HG02884 (cell line): Measurements from ENCODE around the gene SGCA.

Experiments used
- ATAC-seq: cut with Tn5 transposase; IDR thresholded peaks from one replicate; pipeline ENCODE4 v1.9.1; 2021; ENCODE audit warnings: mild to moderate bottlenecking, moderate library complexity; ENCODE audit not compliant: unreplicated experiment

SGCA gene

DNA sequence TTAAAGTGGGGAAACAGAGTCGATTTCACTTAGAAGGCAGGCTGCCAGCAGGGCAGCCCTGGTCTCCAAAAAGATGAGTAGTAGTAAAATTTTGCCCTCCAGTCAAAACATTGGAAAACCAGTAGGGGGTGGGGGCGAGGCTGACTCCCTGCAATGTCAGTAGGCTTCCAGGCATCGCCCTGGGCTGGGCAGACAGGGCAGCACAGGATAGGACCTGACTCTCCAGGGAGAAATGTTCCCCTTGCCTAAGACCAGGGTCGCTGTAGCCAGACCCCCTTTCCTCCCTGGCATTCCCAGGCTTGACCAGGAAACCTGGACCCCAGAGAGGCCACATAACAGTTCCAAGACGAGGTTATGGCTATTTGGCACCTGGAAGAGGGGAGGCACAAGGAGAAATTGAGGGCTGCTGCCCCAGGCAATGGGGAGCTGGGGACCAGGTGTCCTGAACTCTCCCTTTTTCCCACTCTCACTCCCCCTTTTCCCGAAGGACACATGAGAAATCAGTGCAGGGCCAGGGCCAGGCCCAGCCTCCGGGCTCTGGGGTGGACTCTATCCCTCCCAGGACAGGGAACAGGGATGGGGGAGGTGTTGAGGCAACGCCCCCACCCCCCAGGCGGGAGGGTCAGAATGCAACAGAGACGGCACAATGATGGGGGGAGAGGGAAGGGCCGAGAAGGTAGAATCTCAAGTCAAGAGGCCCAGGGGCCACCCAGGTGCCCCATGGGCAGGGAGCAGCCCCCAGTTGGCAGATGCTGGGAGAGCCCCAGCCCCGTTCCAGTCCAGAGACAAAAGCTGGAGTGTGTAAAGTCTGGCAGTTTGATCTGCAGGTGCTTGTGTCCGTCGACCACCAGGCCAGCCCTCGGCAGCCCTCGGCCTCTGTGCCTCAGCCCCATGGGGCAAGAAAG is 31.3 kb upstream of the SGCA start:
- ATAC-seq: no peak

DNA sequence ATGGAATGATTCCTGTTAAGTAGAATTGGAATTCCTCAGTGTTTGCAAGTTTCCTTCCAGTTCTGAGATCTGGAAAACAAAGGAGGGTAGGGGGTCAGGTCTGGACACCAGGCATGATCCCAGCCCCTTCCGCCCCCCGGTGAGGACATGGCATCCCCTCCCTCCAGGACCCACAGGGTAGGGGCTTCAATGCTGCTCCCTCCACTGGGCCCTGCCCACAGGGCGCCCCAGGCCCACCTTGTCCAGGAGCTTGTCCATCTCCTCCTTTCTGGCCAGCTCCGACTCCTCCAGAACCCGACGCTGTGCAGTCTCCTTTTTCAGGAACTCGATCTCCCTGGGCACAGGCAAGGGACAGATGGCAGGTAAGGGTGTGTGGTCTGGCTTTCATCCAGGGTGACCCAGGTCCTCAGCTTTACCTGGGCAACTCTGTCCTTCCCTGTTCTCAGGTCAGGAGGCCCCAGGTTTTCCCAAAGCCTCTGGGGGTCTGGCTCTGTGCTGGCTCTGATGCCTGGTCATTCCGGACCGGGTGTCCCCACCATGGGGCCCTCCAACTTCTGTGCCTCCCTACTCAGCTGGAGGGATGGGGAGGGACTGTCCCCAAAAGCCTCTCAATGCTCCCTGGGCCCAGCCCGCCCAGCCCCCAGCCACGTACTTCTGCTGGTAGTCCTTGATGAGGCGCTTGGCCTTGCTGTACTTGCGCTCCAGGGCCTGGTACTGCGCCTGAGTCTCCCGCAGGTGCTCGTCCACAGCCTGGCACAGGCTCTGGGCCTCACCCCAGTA is 30.3 kb upstream of the SGCA start:
- no peak for ATAC-seq

DNA sequence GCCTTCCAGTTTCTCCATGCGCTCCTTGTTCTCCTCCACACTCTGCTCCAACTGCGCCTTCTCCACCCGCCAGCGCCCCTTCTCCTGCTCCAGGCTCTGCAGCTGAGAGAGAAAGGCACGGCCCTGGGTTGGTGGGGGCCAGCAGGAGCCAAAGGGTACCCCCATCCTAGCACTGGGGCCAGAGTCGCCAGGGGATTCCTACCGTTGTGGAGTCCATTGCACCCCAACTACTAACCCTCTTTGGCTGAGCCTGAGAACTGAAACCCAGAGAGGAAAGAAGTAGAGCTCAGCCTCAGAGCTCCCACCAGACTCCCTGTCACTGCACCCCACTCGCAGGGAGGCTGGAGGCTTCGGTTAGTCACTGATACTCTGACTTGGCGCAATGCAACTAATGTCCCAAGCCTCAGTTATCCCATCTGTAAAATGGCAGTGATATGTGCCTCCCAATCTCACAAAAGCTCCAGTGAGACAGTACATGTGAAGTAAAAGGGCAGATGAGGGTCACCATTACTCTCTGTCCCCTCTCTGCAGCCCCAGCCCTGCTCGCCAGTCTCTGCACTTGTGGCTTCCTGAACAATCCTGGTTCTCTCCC is 29.6 kb upstream of the SGCA start:
- no peak for ATAC-seq

DNA sequence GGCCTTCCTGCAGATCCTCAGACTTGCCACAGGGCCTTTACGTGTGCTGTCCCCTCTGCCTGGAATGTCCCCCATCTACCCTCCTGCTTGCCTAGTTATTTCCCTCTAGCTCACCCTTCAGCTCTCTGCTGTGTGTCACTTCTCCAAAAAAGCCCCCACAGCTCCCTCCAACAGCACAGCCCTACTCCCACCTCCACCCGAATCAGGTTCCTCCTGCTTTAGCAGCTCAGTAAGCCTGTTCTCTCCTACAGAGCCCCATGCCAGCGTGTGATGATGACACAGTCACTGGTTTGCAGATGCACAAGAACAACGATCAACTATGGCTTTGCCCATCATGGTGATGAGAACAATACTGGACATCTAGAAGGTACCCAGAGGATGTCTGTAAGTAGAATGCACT is 28.8 kb upstream of the SGCA start:
- no peak for ATAC-seq

DNA sequence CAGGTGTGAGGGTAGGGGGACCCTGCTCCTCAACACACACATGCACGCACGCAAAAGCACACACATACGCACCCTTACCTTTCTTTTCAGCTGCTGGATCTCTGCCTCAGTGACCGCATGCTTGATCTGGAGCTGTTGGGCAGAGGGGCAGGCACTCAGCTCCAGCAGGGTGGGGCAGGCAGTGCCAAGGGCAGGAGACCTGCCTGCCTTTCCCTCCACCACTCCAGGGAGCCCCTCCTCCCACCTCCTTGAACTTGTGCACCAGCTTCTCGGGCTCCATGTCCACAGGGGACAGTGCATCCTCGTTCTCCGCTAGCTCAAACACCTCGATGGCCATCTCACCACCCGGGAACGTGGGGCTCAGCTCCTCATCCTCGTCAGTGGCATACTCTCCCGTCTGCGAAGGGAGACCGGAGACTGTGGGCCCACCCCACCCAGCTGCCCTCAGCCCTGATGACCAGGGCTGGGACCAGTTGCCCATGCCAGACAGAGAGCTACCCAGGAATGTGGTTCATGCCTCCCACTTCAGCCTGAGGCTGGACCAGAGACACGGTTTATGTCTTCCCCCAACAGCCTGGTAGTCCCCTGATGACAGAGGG is 26.5 kb upstream of the SGCA start:
- ATAC-seq: no peak

DNA sequence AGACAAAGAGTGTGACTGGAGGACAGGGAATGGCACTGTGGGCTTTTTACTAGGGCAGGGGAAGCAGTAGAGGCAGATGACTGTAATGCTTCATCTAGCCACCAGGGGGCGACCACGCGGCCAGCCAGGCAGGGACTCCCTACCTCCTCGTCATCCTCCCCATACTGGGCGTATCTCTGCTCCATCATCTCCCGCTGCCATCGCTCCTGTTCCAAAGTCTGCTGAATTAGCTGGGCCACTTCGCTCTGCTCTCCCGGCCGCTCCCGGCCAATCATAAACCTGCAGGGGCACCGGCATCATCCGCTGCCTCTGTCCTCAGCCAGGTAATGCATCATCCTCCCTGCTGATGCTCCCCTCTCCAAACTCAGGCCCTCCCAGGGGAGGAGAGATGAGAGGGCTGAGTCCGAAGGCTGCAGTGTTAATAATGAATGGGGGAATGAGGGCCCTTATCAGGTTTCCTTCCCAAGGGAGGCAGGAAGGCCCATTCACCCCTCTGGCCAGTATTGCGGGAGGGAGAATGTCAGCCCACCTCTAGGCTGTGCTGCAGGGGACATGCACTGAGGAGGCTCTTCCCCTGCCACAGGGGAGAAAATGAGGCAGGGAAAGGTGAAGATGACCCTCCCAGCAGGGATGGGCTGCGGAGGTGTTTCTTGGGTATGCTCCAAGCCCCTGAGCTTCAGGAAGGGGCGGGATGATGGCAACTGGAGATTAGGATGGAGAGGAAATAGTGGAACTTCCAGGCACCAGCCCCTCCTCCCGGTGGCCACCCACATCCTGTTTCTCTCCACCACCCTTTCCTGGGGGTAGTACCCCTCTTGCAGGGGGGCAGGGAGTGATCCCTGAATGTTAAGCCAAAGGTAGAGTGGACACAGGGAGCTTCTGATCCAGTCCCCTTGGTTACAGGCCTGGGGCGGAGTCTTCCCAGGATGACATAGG is 25.6 kb upstream of the SGCA start:
- no peak for ATAC-seq

DNA sequence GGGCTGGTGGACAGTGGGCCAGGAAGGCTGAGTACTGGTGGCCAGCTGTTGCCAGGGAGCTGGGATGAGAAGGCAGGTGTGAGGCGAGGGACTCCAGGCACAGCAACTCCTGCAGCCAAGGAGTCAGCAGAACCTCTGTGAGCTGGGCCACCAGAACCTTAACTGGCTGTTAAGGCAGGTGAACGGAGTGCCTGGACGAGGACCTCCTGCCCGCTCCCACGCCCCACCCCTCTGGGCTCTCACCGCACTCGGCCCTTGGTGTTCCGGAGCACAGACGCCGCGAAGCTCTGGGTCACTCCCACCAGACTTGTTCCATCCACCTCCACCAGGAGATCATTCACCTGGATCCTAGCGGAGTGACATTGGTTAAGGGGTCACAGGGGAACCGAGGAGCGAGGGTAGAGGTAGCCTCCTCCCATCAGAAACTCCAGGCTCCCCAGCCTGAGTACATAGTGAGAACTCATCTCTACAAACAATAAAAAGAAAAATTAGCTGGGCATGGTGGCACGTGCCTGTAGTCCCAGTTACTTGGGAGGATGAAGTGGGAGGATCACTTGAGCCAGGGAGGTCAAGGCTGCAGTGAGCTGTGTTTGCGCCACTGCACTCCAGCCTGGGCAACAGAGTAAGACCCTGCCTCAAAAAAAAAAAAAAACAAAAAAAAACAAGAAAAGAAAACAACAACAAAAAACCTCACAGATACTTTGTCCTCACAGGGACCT is 24.6 kb upstream of the SGCA start:
- ATAC-seq: no peak

DNA sequence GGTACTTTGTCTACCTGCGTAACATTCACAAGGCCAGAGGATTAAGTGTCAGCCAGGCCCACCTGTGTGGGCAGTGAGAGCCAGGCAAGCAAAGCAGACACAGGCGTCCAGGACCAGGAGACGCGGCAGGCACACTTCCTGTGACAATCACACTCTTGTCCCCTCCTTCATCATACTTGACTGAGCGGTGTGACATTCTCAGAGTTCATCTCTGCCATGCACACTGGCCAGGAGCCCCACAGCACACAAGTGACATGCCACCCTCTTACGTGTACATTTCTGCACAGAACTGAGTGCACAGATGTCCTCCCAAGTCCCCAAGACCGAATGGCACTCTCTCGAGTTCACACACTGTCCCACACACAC is 24.1 kb upstream of the SGCA start:
- no peak for ATAC-seq

DNA sequence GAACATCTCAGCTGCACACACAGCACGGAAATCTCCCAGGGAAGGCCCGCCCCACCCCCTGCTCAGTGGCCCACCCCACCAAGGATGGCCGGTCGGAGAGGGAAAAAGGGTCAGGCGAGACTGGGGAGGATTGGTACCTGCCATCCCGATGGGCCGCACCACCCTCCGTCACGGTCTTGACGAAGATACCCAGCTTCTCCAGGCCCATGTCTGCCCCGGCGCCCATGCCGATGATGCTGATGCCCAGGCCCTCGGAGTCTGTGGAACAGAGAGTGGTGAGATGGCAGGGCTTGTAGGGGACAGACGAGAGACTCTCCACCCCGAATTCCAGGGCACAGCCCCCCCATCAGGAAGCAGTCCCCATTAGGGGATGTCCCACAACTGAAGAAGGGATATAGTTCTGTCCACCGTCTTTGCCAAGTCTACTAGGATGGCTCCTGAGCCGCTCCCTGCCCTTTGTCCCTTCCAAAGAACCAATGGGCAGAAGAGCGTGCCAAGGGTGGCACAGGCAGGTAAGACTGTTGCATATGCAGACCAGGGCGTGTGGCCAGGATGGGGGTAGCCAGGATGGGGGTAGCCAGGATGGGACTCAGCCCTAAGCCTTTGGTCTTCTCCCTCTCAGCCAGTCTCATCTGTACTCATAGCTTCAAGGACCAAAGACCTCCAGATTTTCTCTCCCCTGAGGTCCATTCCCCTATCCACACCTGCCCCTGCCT is 22.2 kb upstream of the SGCA start:
- no peak for ATAC-seq

DNA sequence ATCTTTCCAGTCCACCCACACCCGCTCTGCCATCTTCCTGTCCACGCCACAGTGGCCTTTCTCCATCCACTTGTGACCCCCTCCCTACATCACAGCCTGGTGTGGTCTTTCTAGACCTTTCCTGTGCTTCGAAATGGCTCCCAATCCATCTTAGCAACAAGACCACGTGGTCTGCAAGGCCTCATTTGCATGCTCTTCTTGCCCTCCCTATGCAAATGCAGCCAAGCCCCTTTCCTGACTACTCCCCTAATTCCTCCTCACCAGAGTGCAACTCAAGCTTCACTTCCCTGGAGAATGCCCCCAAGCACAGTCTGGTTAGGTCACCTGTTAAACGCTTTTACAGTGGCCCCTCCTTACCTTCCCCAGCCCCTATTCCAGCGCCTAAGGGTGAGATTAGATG is 21.4 kb upstream of the SGCA start:
- ATAC-seq: no peak

DNA sequence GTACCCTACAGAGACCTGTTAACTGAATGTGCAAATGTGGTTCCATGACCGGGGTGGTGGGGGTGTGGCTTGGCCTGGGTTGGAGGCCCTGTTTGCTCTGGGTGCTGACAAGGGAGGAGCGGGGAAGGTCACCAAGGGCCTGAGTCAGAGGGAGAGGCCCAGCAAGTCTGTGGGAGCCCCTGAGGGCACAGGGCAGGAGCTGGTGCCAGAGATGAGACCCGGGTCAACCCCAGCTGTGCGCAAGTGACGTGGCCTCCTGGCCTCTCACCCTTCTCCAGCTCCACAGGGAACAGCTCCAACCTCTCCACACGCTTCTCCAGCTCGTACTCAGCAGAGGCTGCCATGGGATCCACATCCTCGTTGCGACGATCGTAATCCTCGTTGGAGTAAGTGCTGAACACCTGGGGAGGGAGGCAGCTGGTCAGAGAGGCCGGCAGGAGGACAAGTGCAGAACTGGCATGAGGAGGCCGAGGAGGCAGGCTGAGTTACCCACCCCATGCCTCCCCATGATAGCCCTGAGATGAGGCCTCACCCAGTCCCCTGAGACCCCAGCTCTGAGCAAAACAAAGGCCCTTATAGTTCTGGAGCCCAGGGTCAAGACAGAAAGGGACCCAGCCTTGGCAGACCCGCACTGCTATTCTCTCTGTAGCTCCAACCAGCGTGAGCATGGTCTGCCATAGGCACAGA is 20.8 kb upstream of the SGCA start:
- ATAC-seq: no peak

DNA sequence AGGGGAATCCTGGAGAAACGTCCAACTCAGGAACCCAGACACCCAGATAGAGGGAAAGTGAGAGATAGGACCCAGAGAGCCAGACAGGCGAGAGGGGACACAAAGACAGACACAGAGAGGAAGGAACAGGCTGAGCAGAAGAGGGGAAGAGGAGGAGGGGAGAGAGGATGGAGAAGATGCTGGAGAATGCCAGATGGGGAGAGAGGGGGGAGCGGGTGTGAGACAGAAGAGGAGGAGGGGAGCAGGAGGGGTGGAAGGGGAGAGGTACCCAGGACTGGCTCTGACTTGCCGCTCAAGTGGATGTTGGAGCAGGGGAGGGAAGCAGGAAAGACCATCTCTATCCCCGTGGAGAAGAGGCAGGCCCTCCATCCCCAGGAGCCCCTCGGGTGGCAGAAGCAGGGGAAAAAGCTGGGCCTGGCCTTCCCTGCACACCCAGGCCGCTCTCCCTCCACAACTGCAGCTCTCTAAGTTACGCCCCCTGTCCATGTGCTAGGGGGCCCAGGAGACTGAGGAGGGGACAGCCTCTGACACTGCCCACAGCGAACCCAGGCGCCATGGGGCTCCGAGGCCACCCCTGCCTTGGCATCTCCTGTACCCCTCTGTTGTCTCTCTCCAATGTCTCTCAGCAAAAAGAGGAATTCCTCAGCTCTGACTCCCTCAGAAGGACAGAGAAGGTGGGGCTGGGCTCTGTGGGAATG is 20.1 kb upstream of the SGCA start:
- ATAC-seq: no peak

DNA sequence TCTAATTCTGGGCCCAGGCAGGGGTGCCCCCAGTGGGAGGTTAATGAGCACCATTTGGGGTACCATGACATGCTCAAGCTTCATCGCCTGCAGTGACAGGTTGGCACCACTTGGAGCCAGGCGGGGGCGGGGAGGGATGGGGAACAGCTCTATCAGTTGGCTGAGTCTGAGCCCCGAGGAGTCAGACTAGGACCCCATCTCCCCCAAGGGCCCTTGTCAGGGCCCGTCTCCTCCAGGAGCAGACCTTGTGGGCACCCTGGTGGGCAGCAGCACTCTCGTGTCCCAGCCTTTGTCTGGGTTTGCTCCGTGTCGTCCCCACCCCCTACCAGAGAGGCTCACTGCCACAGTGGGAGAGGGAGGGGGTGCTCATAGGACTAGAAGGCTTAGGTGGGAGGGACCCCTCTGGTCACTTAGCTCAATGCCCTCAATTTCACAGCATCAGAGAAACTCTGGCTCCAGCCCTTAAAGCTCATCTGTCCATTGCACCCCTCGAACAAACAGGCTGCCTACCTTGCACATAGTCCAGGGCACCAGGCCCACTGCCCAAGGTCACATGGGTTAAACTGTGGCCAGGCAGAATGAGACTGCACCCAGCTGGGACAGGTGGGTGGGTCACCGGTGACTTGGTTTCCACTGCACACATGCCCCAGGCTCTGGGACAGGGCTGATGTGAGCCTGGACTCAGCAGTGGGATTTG is 19.4 kb upstream of the SGCA start:
- ATAC-seq: no peak

DNA sequence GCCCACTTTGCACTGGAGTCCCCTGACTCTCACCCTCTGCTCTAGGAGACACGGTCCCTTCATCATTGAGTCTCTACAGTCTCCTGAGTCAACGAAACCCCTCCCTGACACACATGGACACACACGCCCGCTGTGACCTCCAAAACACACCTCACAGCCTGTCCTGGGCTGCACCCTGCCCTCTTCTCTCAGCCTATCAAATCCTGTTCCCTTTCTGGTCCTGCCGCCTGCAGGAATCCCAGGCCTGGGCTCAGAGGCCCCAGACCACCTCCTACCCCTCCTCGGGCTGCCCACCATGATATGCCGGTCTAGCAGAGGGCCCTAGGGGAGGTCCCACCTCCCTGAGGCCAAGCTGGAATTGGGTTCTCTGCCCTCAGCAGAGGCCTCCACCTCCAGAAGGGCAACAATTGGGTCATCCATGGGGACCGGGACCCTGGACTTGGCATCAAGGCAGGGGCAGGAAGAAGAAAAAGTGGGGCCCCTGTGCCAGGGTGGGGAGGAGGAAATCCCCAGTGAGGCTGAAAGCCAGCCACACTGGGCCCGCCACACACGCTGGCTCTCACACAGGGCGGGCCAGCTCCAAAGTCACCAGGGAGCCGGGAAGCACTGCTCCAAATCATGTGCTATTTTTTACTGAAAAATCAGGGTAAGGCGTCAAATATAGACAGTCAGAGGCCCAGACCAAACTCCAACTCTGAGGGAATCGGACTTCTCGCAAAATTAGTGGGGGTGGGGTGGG is 18.7 kb upstream of the SGCA start:
- ATAC-seq: no peak

DNA sequence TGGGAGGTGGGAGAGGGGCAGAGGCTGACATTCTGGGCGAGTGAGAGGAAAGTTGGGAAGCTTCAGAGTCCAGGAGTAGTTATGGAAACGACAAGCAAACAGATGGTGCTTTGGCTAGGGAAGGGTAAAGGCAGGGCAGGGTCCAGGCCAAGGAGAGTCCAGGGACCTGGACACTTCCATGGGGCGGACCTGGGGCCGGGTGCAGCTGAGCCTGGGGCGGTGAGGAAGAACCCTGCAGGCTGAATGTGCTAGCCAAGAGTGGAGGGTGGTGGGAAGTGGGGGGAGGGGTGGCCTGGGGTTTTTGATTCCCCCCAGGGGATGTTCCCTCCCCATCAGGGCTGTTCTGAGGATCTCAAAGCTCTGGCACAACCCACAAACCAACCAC is 18.0 kb upstream of the SGCA start:
- no peak for ATAC-seq

DNA sequence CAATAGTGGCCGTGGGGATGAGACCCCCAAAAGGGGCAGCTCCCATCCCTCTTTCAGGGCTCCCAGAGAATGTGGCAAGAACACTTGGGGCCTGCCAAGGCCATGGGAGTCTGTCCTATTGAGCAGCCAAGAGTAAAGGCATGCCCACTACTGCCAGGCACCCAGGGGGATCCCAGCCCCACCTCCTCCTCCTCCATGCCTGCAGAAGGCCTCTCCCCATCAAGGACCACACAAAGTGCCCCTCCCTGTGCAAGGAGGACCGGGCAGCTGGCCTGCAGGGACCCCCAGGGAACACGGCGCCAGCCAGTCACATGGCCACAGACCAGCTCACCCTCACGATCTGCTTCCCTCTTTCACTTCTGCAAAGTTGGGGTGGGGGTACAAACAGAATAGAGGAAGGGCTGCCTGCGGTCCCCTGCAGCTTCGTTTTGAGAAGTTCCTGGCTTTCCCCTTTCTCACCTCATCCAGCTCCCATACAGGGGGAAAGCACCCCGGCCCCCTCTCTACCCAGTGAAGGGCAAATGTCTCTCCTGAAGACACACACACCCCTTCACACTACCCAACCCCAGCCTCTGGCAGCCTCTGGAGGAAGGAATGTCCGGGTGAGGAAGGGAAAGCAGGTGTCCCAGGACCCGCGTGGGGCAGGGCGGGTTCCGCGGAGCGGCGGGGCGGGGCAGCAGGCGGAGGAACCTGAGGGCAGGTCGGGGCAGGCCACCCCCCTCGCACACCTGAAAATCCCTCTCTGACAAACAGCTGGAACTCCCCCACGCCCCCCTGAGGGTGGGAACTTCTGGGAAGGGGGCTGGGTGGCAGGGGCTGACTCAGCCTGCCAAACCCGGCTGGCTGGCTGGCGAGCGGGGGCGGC is 17.3 kb upstream of the SGCA start:
- ATAC-seq: peak; percentile 47
